ENCODE measurements around the gene SLC24A1.

The SLC24A1 gene

DNA sequence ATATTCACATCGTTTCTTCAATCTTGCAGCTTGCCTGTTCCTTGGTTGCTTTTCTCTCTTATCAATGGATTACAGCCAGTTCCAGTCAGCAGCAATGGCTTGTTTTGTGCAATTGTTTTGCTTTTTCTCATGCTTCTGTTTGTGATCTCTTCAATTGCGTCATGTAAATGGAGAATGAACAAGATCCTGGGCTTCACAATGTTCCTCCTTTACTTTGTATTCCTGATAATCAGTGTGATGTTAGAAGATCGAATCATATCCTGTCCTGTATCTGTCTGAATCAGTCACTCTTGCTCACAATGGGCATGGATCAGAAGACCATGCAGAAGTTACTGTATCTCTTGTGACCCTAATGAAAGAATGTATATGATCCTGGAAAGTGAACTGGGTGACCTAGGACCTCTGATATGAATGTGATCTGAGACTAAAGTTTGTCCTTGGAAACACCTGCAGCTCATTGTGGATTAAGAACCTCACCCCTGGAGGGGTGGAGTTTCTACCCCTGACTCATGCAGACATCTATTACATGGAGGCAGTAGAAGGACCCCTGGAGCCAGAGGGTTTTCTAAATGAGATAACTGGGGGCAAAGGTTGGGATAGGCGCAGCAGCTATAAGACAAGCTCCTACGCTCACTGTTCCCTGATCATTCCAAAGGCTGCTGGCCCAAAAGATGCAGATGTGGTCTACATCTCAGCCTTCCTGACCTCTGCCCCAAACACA is 32.2 kb downstream of the SLC24A1 start:
- DNase-seq = no peak

DNA sequence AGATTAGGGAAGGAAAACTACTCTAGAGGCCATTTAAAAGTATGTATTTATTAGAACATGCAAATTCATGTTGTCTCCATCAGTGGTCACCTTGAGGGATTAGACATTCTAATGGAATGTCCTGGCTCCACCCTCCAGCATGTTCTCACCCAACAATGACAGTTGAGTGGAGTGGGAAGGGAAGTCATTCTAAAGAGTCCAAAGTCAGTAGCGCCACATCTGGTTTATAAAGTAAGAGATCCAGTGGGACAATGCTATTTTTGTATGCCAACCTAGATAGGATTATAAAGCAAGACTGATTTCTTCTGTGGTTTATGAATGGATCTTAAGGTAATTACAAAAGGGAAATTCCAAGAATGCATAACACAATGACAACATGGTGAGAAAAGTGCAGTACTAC is 33.3 kb downstream of the SLC24A1 start:
- no peak for DNase-seq

DNA sequence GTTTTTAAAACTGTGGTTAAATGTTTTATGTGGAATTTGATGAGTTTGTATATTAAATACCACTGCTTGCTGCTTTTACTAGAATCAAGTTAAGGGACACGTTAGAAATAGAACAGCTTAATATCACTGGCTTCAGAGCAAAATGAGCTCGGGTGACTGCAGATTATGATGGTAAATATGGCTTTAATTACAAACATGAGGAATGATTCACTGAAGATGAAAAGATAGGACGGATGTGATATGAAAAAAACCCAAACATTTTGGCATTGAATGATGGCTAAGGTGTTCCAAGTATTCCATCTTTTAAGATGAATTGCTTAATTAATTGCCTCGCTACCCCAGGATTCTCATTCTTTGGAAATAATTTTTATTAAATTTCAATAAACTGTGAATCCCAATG is 33.7 kb downstream of the SLC24A1 start:
- DNase-seq = no peak

DNA sequence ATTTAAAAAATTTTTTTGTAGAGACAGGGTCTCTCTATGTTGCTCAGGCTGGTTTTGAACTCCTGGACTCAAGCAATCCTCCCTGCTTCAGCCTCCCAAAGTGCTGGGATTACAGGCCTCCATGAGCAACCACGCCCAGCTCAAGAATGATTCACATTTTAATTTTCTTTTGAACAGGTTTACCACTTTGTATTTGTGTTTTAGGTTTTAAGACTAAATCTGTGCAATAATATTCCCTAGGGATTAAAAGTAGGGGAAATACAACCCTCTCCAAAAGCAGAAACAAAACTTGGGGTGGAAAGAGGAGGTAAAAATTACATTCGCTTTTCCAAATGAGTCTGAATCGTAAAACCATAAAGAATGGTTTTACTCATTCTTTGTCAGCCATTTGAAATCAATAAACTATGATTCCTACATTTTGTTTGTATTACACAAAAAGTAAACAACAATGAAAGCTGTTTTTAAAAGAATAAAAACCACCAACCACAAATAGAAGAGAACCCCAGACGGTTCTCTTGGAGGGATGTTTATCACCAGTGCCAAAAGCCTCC is 37.8 kb downstream of the SLC24A1 start:
- no peak for DNase-seq

DNA sequence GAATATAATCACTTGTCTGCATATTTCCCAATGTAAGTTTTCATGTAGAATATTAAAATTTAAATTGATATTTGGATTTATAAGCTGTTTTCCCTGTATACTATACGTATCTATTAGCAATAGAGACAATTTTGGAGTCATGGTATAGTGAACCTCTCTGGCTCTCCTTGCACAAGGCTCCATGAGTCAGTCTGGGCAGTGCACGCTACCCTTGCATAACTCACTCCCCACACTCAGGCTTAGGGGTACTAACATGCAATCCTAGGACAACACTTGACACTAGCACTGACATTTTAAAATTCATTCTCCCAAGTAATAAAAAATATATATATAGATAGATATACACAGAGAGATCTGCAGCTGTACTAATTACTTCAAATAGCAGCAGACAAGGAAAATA is 39.2 kb downstream of the SLC24A1 start:
- no peak for DNase-seq

DNA sequence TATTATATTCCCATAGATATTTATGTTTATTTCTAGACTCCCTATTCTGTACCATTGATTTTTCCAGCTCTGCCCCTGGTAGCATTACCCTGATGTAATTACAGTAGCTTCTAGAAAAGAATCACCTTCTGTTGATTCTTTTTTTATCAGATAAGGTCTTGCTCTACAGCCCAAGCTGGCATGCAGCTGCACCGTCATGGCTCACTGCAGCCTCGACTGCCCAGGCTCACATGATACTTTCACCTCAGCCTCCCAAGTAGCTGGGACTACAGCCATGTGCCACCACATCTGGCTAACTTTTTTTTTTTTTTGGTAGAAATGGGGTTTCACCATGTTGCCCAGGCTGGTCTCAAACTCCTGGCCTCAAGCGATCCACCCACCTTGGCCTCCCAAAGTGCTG is 41.8 kb downstream of the SLC24A1 start:
- DNase-seq = no peak

- DNase-seq = no peak
Measured at GRCh38 chr15:65666257-65666656, 44.5 kb downstream of the SLC24A1 start.

DNA sequence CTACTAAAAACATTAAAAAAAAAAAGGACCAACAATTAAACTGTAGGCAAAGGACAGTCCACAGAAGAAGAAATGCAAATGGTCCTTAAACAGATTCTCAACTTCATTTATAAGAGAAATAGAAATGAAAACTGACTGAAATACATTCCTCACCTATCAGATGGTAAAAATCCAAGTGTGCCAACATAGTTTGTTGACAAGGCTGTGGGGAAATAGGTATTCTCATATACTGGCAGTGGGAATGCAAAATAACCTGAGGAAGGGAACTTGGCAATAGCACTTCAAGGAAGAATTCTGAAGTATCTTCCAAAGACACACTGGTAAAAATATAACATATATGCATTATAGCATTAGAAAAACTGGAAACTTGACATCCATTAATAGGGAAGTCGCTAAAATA is 53.8 kb downstream of the SLC24A1 start:
- no peak for DNase-seq

GRCh38 chr15:65676123-65676522 is 54.4 kb downstream of the SLC24A1 start:
- DNase-seq = no peak

- DNase-seq = no peak
Measured at GRCh38 chr15:65680544-65680943, 58.8 kb downstream of the SLC24A1 start.

- no peak for DNase-seq
Measured at GRCh38 chr15:65682404-65682911, 60.7 kb downstream of the SLC24A1 start.

GRCh38 chr15:65688462-65688861 is 66.7 kb downstream of the SLC24A1 start:
- no peak for DNase-seq

- DNase-seq = no peak
Measured at GRCh38 chr15:65690173-65690572, 68.4 kb downstream of the SLC24A1 start.

GRCh38 chr15:65690778-65691177 is 69.0 kb downstream of the SLC24A1 start:
- no peak for DNase-seq

- DNase-seq = no peak
Measured at GRCh38 chr15:65695081-65695480, 73.3 kb downstream of the SLC24A1 start.
